GM19324 (cell line): ENCODE data around the gene THBS2.

Source experiments
- ATAC-seq: cut with Tn5 transposase; IDR thresholded peaks from one replicate; pipeline ENCODE4 v1.9.1; 2021; ENCODE audit warnings: mild to moderate bottlenecking, moderate library complexity; ENCODE audit not compliant: unreplicated experiment, low FRiP score

Gene THBS2

DNA sequence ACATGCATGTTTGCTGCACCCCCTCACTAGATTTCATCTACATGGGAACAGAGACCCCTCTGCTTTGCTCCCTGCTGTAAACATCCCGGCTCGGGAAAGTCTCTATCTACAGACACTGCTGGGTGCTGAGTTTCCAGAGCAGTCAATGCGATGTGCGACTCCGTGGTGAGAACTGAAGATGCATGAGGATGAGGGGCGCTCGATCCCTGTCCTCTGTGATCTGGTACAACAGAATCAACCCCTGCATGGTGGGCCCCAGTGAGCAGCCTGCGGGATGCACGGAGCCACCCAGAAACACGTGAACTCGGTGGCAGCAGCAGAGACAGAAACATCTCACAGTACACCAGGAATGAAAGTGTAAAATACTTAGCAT lies 83.1 kb downstream of the THBS2 start:
- no peak for ATAC-seq

- ATAC-seq = no peak
Measured at GRCh38 chr6:169169941-169170582, 83.6 kb downstream of the THBS2 start.

- ATAC-seq = no peak
Measured at GRCh38 chr6:169169375-169169774, 84.3 kb downstream of the THBS2 start.

DNA sequence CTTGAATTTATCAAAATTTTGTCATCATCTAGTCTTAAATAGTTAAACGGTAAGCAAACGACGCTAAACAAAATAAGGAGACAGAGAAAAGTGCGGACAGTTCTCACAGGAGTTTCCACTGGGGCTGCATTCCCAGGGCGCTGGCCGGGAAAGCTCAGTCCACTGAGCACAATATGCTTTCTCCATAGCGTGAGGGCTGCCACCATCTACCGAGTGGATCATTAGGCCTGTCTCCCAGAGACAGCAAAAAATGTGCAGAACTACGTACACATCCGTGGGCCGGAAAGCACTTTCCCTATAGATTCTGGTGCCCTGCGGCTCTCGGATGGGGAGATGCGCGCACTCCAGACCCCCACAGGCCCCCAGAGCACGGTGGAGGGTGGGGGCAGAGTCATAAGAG lies 84.9 kb downstream of the THBS2 start:
- ATAC-seq = no peak

DNA sequence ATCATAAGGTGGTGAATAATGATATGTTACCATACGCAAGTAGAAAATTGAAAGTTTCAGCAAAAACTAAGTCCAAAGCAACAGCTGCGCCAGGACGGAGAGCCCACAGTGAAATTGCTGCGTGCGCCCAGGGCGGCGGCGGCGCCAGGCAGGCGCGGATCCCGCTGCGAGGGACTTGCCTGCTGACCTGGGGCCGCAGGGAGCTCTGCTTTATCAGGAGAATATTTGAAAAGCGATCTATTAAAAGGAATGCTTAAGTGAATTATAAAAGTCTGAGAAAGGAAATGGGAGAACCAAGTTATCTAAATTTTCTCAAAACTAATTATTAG lies 85.4 kb downstream of the THBS2 start:
- ATAC-seq = no peak

DNA sequence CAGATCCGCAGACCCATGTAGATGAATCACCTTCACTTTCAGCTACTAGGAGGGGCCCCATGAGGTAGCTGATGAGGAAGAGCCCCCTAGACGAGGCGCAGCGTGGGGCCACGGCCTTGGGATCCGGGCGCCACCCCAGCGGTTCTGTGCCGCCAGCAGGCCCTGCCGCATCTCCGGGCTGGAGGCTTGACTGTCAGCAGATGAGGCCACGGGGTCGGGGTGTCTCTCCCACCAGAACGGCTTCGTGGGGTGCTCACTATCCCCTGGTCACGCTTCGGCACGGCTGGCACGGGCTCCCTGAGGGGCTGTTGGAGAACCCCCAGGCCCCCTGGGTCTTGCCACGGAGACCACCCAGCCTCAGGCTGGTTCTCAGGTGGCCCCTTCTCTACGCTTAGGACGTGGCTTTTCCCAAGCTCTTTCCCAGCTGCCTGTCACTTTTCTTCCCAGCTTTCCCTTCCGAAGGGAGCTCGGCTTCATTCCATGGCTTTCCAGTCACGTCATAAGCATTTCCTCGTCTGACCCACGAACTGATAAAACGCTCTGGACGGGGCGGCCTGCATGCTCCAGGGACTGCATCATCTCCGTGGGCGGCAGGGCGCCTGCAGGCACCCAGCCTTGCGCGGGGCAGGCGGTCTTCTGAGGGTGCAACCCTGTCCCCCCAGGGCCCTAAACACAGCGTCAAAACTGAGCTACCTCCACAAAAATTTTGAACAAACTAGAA lies 85.9 kb downstream of the THBS2 start:
- ATAC-seq = no peak

DNA sequence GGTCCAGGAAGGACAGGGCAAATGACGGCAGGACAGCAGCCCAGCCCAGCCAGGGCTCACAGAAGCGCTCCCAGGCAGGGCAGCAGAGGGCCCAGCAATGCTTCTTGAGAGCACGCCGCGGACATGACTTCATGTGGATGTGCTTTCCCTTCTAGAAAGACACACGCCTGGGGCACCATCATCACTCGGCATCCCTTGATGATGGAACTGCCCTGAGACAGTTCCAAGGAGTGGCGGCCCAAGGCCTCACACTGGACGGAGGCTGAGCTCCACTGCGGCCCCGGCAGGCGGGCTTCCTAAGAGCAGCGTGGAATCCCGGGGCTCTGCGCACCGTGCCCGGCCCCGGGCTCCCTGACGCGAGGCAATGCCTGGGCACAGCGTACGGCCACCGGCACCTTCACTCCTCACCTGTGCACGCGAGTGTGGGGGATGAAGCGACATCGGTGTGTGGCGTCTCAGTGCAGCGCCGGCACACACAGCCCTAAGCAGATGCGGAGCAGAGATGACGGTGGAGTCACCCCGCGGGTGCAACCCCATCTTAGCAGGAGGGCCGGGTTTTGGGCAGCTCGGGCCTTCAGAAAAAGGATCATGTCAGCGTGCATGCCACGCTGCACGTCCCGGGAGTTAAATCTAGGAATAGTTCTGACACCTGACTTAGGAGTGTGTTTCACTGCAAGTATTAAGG lies 86.6 kb downstream of the THBS2 start:
- no peak for ATAC-seq
